ENCODE measurements around the gene PDHX.
A peak's percentile ranks its signal among the peaks of the same experiment; 100 is the strongest.

PDHX gene

DNA sequence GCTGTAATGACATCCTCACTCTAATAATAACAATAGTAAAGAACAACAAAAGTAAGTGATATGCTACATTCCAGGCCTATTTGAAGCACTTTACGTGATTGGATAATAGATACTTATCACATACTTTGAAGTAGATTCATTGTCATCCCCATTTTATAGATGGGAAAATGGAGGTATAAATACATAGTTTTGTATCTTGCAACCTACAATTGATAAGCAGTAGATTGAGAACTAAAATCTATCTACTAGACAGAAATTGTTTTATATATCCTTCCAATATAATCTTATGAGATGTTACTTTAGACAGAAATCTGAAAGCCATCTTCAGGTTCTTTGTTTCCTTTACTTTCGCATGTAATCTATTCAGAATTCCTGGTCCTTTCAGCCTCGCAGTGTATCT, 118.0 kb downstream of the PDHX start:
- no peak overlapping the region for H3K4me3 ChIP-seq (replicated peaks in 1 of 2; ENCODE audit: low read depth in 2 of 2, low read length in 2 of 2)
- TF ChIP-seq CTCF (IDR thresholded peaks at IDR 0.05; ENCODE audit: low read depth, low read length), result no peak
- DNase-seq (ENCODE audit: low read depth in 2 of 2), result no peak

GRCh38 chr11:35035894-35036408, 119.5 kb downstream of the PDHX start:
- H3K4me3 ChIP-seq (replicated peaks in 1 of 2; ENCODE audit: low read depth in 2 of 2, low read length in 2 of 2), result no peak overlapping the region
- no peak for TF ChIP-seq CTCF (IDR thresholded peaks at IDR 0.05; ENCODE audit: low read depth, low read length)
- DNase-seq (ENCODE audit: low read depth in 2 of 2), result peak; percentile 97 to 99

DNA sequence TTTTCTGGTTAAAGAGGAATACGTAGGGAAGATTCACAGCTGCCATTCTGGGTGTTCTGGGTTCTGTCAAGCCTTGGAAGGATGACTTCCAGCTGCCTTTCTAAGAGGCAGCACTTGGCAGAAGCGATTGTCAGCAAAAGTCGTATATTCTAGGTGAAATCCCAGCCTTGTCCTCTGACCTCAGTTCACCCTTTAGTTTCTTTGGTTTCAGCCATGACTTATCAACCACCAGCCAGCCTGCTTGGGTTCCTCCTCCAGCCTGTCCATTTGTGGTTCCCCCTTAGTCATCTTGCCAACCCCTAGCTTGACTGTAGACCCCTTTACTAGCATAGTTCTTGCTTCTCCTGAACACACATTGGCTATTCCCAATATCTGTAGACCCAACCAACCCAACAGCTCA, 120.2 kb downstream of the PDHX start:
- TF ChIP-seq CTCF (IDR thresholded peaks at IDR 0.05; ENCODE audit: low read depth, low read length), result no peak
- peak in 1 of 2 donors; percentile 22 for DNase-seq (ENCODE audit: low read depth in 2 of 2)
- no peak overlapping the region for H3K4me3 ChIP-seq (replicated peaks in 1 of 2; ENCODE audit: low read depth in 2 of 2, low read length in 2 of 2)

DNA sequence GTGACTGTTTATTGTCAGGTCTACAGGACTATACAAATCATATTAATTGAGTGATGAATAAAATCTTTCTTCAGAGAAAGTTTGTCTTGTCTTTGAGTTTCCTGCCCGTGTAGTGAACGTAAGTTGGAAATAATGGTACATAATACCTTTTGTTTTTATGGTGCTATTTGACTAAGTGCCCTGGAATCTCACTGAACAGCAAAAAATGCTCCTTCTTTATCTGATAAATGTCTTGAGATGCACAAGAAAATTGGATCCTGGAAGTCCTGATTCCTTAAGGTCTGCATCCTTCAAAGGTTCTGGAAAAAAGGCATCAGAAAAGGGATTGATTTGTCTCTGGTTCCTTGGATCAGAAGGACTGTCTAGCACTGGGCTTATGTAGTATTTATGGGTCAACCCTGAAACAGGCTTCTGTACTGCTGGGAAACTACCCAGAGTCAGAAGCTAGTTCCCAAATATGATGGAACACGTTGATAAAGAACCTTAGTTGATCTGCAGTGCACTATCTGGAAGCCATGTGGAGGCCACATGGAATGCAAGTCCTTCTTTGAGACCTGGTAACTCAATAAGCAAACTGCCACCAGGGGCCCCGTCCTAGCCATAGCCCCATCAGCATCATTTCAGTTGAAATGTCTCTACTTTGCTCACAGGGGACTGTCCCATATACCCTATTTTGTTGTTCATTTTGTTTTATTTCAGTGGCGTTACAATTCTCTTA, 122.0 kb downstream of the PDHX start:
- no peak overlapping the region for H3K4me3 ChIP-seq (replicated peaks in 1 of 2; ENCODE audit: low read depth in 2 of 2, low read length in 2 of 2)
- no peak for DNase-seq (ENCODE audit: low read depth in 2 of 2)
- no peak for TF ChIP-seq CTCF (IDR thresholded peaks at IDR 0.05; ENCODE audit: low read depth, low read length)

DNA sequence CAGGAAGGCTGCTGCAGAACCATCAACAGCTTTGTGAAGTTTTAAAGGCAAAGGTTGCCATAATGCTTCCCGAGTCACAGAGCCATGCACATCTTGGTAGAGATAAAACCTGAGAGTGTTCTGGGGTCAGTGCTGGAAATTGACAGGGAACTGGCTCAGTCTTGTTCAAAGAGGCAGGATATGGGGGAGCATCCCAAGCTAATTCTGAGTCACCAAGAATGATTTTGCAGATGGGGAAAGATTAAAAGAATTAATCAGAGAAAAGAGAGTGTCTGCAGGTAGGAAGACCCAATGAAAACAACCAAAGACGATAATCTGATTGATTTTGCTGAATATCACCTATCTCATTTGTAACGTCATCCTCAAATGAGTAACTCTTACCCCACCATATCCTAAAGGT, 122.7 kb downstream of the PDHX start:
- DNase-seq (ENCODE audit: low read depth in 2 of 2), result no peak
- no peak overlapping the region for H3K4me3 ChIP-seq (replicated peaks in 1 of 2; ENCODE audit: low read depth in 2 of 2, low read length in 2 of 2)
- no peak for TF ChIP-seq CTCF (IDR thresholded peaks at IDR 0.05; ENCODE audit: low read depth, low read length)

DNA sequence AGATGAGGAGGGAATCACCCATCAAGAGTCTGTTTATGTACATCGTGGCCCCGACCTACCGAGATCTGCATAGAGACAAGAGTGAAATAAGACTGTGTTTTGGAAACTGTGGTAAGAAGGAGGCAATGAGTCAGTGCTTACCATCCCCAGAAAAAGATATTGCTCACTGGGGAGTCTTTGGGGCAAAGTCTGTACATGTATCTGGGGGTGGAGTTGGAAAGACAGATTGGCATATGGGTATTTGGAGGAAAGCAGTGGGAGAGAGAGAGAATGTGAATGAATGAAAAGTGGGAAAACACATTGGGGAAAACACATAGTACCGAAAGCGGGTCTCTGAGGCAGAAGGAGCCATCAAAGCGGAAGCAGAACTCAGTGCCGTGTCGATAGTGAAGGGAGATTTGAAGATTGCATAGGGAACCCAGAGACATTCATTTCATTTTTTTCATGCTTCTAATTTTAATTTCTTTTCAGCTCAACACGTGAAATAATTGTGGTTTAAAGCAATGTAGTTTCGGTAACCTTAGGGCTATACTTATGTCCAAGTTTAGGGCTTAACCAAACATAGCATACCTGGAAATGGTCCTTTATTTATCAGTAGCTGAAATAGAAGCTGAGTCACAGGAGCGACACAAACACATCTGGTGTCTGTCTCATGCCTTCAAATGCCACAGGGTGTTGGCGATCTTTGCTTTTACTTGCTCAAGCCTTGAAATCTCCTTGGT, 124.0 kb downstream of the PDHX start:
- H3K4me3 ChIP-seq (replicated peaks in 1 of 2; ENCODE audit: low read depth in 2 of 2, low read length in 2 of 2), result no peak overlapping the region
- no peak for TF ChIP-seq CTCF (IDR thresholded peaks at IDR 0.05; ENCODE audit: low read depth, low read length)
- peak; percentile 39 to 77 for DNase-seq (ENCODE audit: low read depth in 2 of 2)
